Measurements from ENCODE around the gene ANKRD29. TPM values are rescaled to one million over a fixed set of nuclear protein-coding genes. Genes with fewer than 3 reads are reported as not detected.

Gene ANKRD29
- total and polyA plus RNA-seq, 2 experiments from 2014 or later = 6.6 to 36.6 TPM

- TF ChIP-seq ZNF462 (CRISPR knock-in tag; IDR thresholded peaks at IDR 0.05) = no peak
Observed at GRCh38 chr18:23591011-23591410, 71.7 kb downstream of the ANKRD29 start (continued).

GRCh38 chr18:23588836-23589560 lies 73.7 kb downstream of the ANKRD29 start:
- H3F3A ChIP-seq (replicated peaks; ENCODE audit: low read depth) = peaks cover 7% of the 10 kb centered on the region; the same call in 1 of the 2 replicates
- H3K27ac ChIP-seq (ENCODE audit: low read depth) = no peak overlapping the region
- TF ChIP-seq ETS1 (IDR thresholded peaks at IDR 0.05) (no peak), ZNF114 (CRISPR knock-in tag; IDR thresholded peaks at IDR 0.05) (no peak), JUNB (IDR thresholded peaks at IDR 0.05; ENCODE audit: unreplicated experiment) (no peak), POLR2AphosphoS5 (IDR thresholded peaks at IDR 0.05; ENCODE audit: low read depth) (no peak), CREB1 (CRISPR knock-in tag; IDR thresholded peaks at IDR 0.05; ENCODE audit: low read depth) (no peak), EZH2 (IDR thresholded peaks at IDR 0.05; ENCODE audit: low read depth, unreplicated experiment) (no peak), NANOG (IDR thresholded peaks at IDR 0.05; ENCODE audit: borderline replicate concordance) (no peak), CTCF (conservative IDR thresholded peaks at IDR 0.05; ENCODE audit: low read depth in 2 of 2) (no peak), EZH2phosphoT487 (IDR thresholded peaks at IDR 0.05; ENCODE audit: unreplicated experiment) (no peak)
- Mint-ChIP-seq H3K4me1 (peaks cover 11% of the 10 kb centered on the region), H3K4me3 (no peak overlapping the region), H3K27me3 (ENCODE audit: insufficient read depth, low read depth, poor library complexity) (peaks cover 9% of the 10 kb centered on the region), H3K27ac (no peak overlapping the region), H3K36me3 (ENCODE audit: low read depth) (no peaks in the 10 kb centered on the region), H3K9me3 (no peaks in the 10 kb centered on the region; the same call in 2 of the 3 replicates)
- H3K4me3 ChIP-seq = no peak overlapping the region
- no peaks in the 10 kb centered on the region for H3K36me3 ChIP-seq (ENCODE audit: insufficient read depth)
- peaks cover 20% of the 10 kb centered on the region for H3K79me2 ChIP-seq (replicated peaks; ENCODE audit: insufficient read depth)
- peaks cover 20% of the 10 kb centered on the region; the same call in 1 of the 2 replicates for H3K4me1 ChIP-seq (ENCODE audit: insufficient read depth)
- 0 out of 2 replicates have a peak, but pooled peaks cover 4% of the 10 kb centered on the region for H3K9me2 ChIP-seq (ENCODE audit: insufficient read depth)
- ATAC-seq (no peak), DNase-seq (ENCODE audit: low spot score) (peak; percentile 32)
- H3K4me2 ChIP-seq = no peak overlapping the region
- peaks cover 5% of the 10 kb centered on the region for H4K20me1 ChIP-seq (replicated peaks; ENCODE audit: insufficient read depth)
- H2AFZ ChIP-seq = peak overlapping the region; percentile 72; the same call in 1 of the 2 replicates
- H3K27me3 ChIP-seq (ENCODE audit: insufficient read depth) = no peaks in the 10 kb centered on the region; the same call in 1 of the 2 replicates
